ENCODE measurements around the gene PDF.

The PDF gene

GRCh38 chr16:69368866-69369265 is 38.5 kb upstream of the PDF start:
- Histone ChIP-seq H3K79me2 (ENCODE audit: insufficient read depth, low read length) (0 out of 2 replicates have a peak, but pooled peaks cover under 1% of the 10 kb centered on the region), H3K9me3 (ENCODE audit: insufficient read depth, low read depth, low read length) (no peaks in the 10 kb centered on the region), H3K4me2 (ENCODE audit: low read depth, low read length, poor library complexity, severe bottlenecking) (no peak overlapping the region), H3K4me3 (ENCODE audit: low read length, poor library complexity, severe bottlenecking) (no peak overlapping the region), H3F3A (ENCODE audit: low read depth) (no peaks in the 10 kb centered on the region), H3K9me2 (replicated peaks; ENCODE audit: low read depth, low read length) (no peaks in the 10 kb centered on the region), H2AFZ (ENCODE audit: low read length) (no peak overlapping the region), H3K36me3 (ENCODE audit: insufficient read depth, low read length) (peaks cover 58% of the 10 kb centered on the region; the same call in 1 of the 2 replicates), H3K27me3 (ENCODE audit: insufficient read depth, low read length, poor library complexity, severe bottlenecking) (no peaks in the 10 kb centered on the region), H4K20me1 (ENCODE audit: insufficient read depth, low read length, poor library complexity, severe bottlenecking) (no peaks in the 10 kb centered on the region), H3K9ac (ENCODE audit: low read depth, low read length, poor library complexity, severe bottlenecking) (no peak overlapping the region), H3K4me1 (ENCODE audit: insufficient read depth, low read length, poor library complexity, severe bottlenecking) (peaks cover 3% of the 10 kb centered on the region)
- no peak for TF ChIP-seq EZH2phosphoT487 (IDR thresholded peaks at IDR 0.05; ENCODE audit: borderline replicate concordance)
- TF ChIP-seq, protein P1, sequence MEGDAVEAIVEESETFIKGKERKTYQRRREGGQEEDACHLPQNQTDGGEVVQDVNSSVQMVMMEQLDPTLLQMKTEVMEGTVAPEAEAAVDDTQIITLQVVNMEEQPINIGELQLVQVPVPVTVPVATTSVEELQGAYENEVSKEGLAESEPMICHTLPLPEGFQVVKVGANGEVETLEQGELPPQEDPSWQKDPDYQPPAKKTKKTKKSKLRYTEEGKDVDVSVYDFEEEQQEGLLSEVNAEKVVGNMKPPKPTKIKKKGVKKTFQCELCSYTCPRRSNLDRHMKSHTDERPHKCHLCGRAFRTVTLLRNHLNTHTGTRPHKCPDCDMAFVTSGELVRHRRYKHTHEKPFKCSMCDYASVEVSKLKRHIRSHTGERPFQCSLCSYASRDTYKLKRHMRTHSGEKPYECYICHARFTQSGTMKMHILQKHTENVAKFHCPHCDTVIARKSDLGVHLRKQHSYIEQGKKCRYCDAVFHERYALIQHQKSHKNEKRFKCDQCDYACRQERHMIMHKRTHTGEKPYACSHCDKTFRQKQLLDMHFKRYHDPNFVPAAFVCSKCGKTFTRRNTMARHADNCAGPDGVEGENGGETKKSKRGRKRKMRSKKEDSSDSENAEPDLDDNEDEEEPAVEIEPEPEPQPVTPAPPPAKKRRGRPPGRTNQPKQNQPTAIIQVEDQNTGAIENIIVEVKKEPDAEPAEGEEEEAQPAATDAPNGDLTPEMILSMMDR (conservative IDR thresholded peaks at IDR 0.05; ENCODE audit: low read length): no peak

GRCh38 chr16:69367980-69368379 is 37.6 kb upstream of the PDF start:
- Histone ChIP-seq H3K9me2 (replicated peaks; ENCODE audit: low read depth, low read length) (no peaks in the 10 kb centered on the region), H3F3A (ENCODE audit: low read depth) (no peaks in the 10 kb centered on the region), H3K79me2 (ENCODE audit: insufficient read depth, low read length) (no peaks in the 10 kb centered on the region), H3K9ac (ENCODE audit: low read depth, low read length, poor library complexity, severe bottlenecking) (no peak overlapping the region), H3K4me1 (ENCODE audit: insufficient read depth, low read length, poor library complexity, severe bottlenecking) (peaks cover 3% of the 10 kb centered on the region), H3K36me3 (ENCODE audit: insufficient read depth, low read length) (peaks cover 62% of the 10 kb centered on the region; the same call in 1 of the 2 replicates), H2AFZ (ENCODE audit: low read length) (no peak overlapping the region), H4K20me1 (ENCODE audit: insufficient read depth, low read length, poor library complexity, severe bottlenecking) (no peaks in the 10 kb centered on the region), H3K27me3 (ENCODE audit: insufficient read depth, low read length, poor library complexity, severe bottlenecking) (no peaks in the 10 kb centered on the region), H3K4me3 (ENCODE audit: low read length, poor library complexity, severe bottlenecking) (no peak overlapping the region), H3K9me3 (ENCODE audit: insufficient read depth, low read depth, low read length) (no peaks in the 10 kb centered on the region), H3K4me2 (ENCODE audit: low read depth, low read length, poor library complexity, severe bottlenecking) (no peak overlapping the region)
- TF ChIP-seq, protein P1 (conservative IDR thresholded peaks at IDR 0.05; ENCODE audit: low read length): no peak
- TF ChIP-seq EZH2phosphoT487 (IDR thresholded peaks at IDR 0.05; ENCODE audit: borderline replicate concordance): no peak

- Histone ChIP-seq H3K36me3 (ENCODE audit: insufficient read depth, low read length) (peaks cover 62% of the 10 kb centered on the region; the same call in 1 of the 2 replicates), H3K4me1 (ENCODE audit: insufficient read depth, low read length, poor library complexity, severe bottlenecking) (peaks cover 3% of the 10 kb centered on the region), H3K9me3 (ENCODE audit: insufficient read depth, low read depth, low read length) (no peaks in the 10 kb centered on the region), H3F3A (ENCODE audit: low read depth) (no peaks in the 10 kb centered on the region), H3K9me2 (replicated peaks; ENCODE audit: low read depth, low read length) (no peaks in the 10 kb centered on the region), H3K9ac (ENCODE audit: low read depth, low read length, poor library complexity, severe bottlenecking) (no peak overlapping the region), H3K79me2 (ENCODE audit: insufficient read depth, low read length) (no peaks in the 10 kb centered on the region), H3K27me3 (ENCODE audit: insufficient read depth, low read length, poor library complexity, severe bottlenecking) (no peaks in the 10 kb centered on the region), H3K4me3 (ENCODE audit: low read length, poor library complexity, severe bottlenecking) (no peak overlapping the region), H2AFZ (ENCODE audit: low read length) (no peak overlapping the region), H3K4me2 (ENCODE audit: low read depth, low read length, poor library complexity, severe bottlenecking) (no peak overlapping the region), H4K20me1 (ENCODE audit: insufficient read depth, low read length, poor library complexity, severe bottlenecking) (no peaks in the 10 kb centered on the region)
- TF ChIP-seq, protein P1 (conservative IDR thresholded peaks at IDR 0.05; ENCODE audit: low read length): no peak
- no peak for TF ChIP-seq EZH2phosphoT487 (IDR thresholded peaks at IDR 0.05; ENCODE audit: borderline replicate concordance)
These were observed 36.0 kb upstream of the PDF start for GRCh38 chr16:69366431-69366830.

Data from Loucy (cell line).